GM23248 (cell line): ENCODE measurements around the gene KLK7.

Source experiments
- EZH2 ChIP-seq: fragments of 200-600 bp; sonication (generic); IDR thresholded peaks from 2 replicates; pipeline ENCODE4 v1.6.1; 2018; ENCODE audit warnings: antibody characterized with exemption, mild to moderate bottlenecking; ENCODE audit not compliant: insufficient read depth, poor library complexity, severe bottlenecking
- EZH2phosphoT487 ChIP-seq: fragments of 200-600 bp; sonication (generic); IDR thresholded peaks from 2 replicates; pipeline ENCODE4 v1.6.1; 2018; ENCODE audit warnings: antibody characterized with exemption, moderate library complexity, mild to moderate bottlenecking, low read depth; ENCODE audit not compliant: insufficient read depth

GRCh38 chr19:51002089-51002532, 18.4 kb upstream of the KLK7 start:
- TF ChIP-seq EZH2phosphoT487 (no peak), EZH2 (no peak)
